NCI-H1417 (cell line): ENCODE results near the gene SPESP1.
"Not testable (repeated sequence)": the region's sequence is repeated elsewhere in the genome, so short reads cannot be mapped to it uniquely, and the experiment has no call there.

Experiments
- DNase-seq, 3 experiments: peaks; one replicate each; lab custom pipeline; 2025; lab: John Stamatoyannopoulos, UW

SPESP1 gene

GRCh38 chr15:68963719-68964118, 33.4 kb downstream of the SPESP1 start:
- not testable (repeated sequence) for DNase-seq

GRCh38 chr15:68966996-68967395, 36.7 kb downstream of the SPESP1 start:
- DNase-seq = no peak

- DNase-seq = no peak
Measured at GRCh38 chr15:68967948-68968347, 37.6 kb downstream of the SPESP1 start.

- DNase-seq = no peak
Measured at GRCh38 chr15:68969298-68969697, 39.0 kb downstream of the SPESP1 start.

GRCh38 chr15:68972201-68973065, 42.1 kb downstream of the SPESP1 start:
- DNase-seq = no peak

- DNase-seq = not testable (repeated sequence)
Measured at GRCh38 chr15:68975651-68976160, 45.4 kb downstream of the SPESP1 start.

GRCh38 chr15:68977426-68977825, 47.1 kb downstream of the SPESP1 start:
- not testable (repeated sequence) for DNase-seq

GRCh38 chr15:68979006-68979405, 48.7 kb downstream of the SPESP1 start:
- DNase-seq = no peak

GRCh38 chr15:68979816-68980215, 49.5 kb downstream of the SPESP1 start:
- DNase-seq = peak in 1 of 3 experiments; percentile 9

- DNase-seq = no peak
Measured at GRCh38 chr15:68980786-68981185, 50.5 kb downstream of the SPESP1 start.

GRCh38 chr15:68981941-68982340, 51.6 kb downstream of the SPESP1 start:
- DNase-seq = no peak

GRCh38 chr15:68982976-68983563, 52.7 kb downstream of the SPESP1 start:
- DNase-seq = no peak

- no peak for DNase-seq
Measured at GRCh38 chr15:68983961-68984481, 53.7 kb downstream of the SPESP1 start.

GRCh38 chr15:68984586-68984985, 54.3 kb downstream of the SPESP1 start:
- DNase-seq = no peak

GRCh38 chr15:68985361-68985891, 55.1 kb downstream of the SPESP1 start:
- no peak for DNase-seq

GRCh38 chr15:68986322-68986721, 56.0 kb downstream of the SPESP1 start:
- DNase-seq = peak in 2 of 3 experiments; percentile 52 to 71

- no peak for DNase-seq
Measured at GRCh38 chr15:68987120-68987519, 56.8 kb downstream of the SPESP1 start.

- DNase-seq = no peak
Measured at GRCh38 chr15:68987676-68988075, 57.4 kb downstream of the SPESP1 start.

- no peak for DNase-seq
Measured at GRCh38 chr15:68989541-68990230, 59.4 kb downstream of the SPESP1 start.

GRCh38 chr15:68990231-68990991, 60.1 kb downstream of the SPESP1 start:
- DNase-seq = no peak

- no peak for DNase-seq
Measured at GRCh38 chr15:68990992-68991500, 60.7 kb downstream of the SPESP1 start.
